H1 (cell line): ENCODE results near the gene NFIX. TPM values are rescaled to one million over a fixed set of nuclear protein-coding genes. Genes with fewer than 3 reads are reported as not detected.
A peak's percentile ranks its signal among the peaks of the same experiment; 100 is the strongest.

Experiments
- MAX ChIP-seq: IDR thresholded peaks from 2 replicates; pipeline ENCODE4 v1.6.1; 2012; ENCODE audit warnings: inconsistent platforms
- NANOG ChIP-seq: IDR thresholded peaks from 2 replicates; pipeline ENCODE4 v1.6.1; 2011; ENCODE audit warnings: low read length, low read depth, mild to moderate bottlenecking, inconsistent platforms; ENCODE audit not compliant: insufficient read depth, poor library complexity, severe bottlenecking
- PHF8 ChIP-seq: fragments of 200-600 bp; sonication (generic); conservative IDR thresholded peaks from 2 replicates; pipeline ENCODE4 v1.7.1; 2012; ENCODE audit warnings: low read depth, mild to moderate bottlenecking, inconsistent platforms, low read length, moderate library complexity
- POLR2AphosphoS5 ChIP-seq: IDR thresholded peaks from 2 replicates; pipeline ENCODE4 v1.6.1; 2011; ENCODE audit warnings: low read depth, low read length
- RAD21 ChIP-seq, 2 experiments: IDR thresholded peaks in 1 of 2; conservative IDR thresholded peaks in 1 of 2; 2 replicates each; pipeline ENCODE4 v1.6.1; 2011; ENCODE audit warnings: low read depth in 2 of 2, low read length in 2 of 2, improper control_type of control experiment in 1 of 2, inconsistent platforms in 1 of 2, mild to moderate bottlenecking in 1 of 2, moderate library complexity in 1 of 2
- RFX5 ChIP-seq: IDR thresholded peaks from 2 replicates; pipeline ENCODE4 v1.6.1; 2011; ENCODE audit warnings: low read depth, low read length, improper control_type of control experiment, borderline replicate concordance
- RXRA ChIP-seq: IDR thresholded peaks from 2 replicates; pipeline ENCODE4 v1.6.1; 2011; ENCODE audit warnings: low read depth, mild to moderate bottlenecking, low read length, moderate library complexity; ENCODE audit not compliant: insufficient read depth
- SIRT6 ChIP-seq: IDR thresholded peaks from one replicate; pipeline ENCODE4 v1.7.1; 2012; ENCODE audit warnings: low read length, inconsistent platforms
- TCF12 ChIP-seq: IDR thresholded peaks from 2 replicates; pipeline ENCODE4 v1.6.1; 2011; ENCODE audit warnings: low read depth, mild to moderate bottlenecking, low read length
- TEAD4 ChIP-seq: IDR thresholded peaks from 2 replicates; pipeline ENCODE4 v1.6.1; 2012; ENCODE audit warnings: low read depth, low read length, inconsistent platforms, mixed read lengths
- polyA plus RNA-seq, 7 experiments: library from polyadenylated mRNA; depleted of rRNA in 3 of 7; stranded (reverse) in 5 of 7; unstranded in 2 of 7; fragments of >200 nt in 5 of 7; fragments of 200-250 nt in 2 of 7; gene quantifications; 1 replicate in 5 of 7; 2 replicates in 1 of 7; 4 replicates in 1 of 7; pipeline versions ENCODE4 v1.2.1 to v1.2.3, GENCODE V29; 2011 to 2013; ENCODE audit warnings: missing spikeins in 2 of 7, mixed read lengths in 2 of 7
- total RNA-seq: library from RNA; stranded (reverse); fragmentation: NEBNext Ultra II Directional; extraction: Animal tissue kit (Norgen Biotek cat#: 25700); gene quantifications from 2 replicates; pipeline ENCODE4 v1.2.1, GENCODE V29; 2021

NFIX gene
- total and polyA plus RNA-seq, 2 of the 8 experiments (the other 6 are each of a cell fraction or from before 2014, with no cell fraction given): 0.03 to 0.20 TPM

- TF ChIP-seq PHF8 (no peak), RAD21 (IDR thresholded peaks at IDR 0.05 in 1 of 2, conservative IDR thresholded peaks at IDR 0.05 in 1 of 2; ENCODE audit: low read depth in 2 of 2, low read length in 2 of 2) (no peak), NANOG (no peak), TEAD4 (no peak), MAX (peak; percentile 100), RFX5 (no peak), SIRT6 (no peak), POLR2AphosphoS5 (no peak), TCF12 (no peak), RXRA (no peak)
Observed at GRCh38 chr19:13011653-13012389, 16.5 kb downstream of the NFIX start (continued).
